HG03460 (cell line): ENCODE measurements around the gene STAG1.
"Not testable (repeated sequence)": the region's sequence is repeated elsewhere in the genome, so short reads cannot be mapped to it uniquely, and the experiment has no call there.

Experiments
- ATAC-seq: cut with Tn5 transposase; IDR thresholded peaks from one replicate; pipeline ENCODE4 v1.9.1; 2021; ENCODE audit not compliant: unreplicated experiment

STAG1 gene

DNA sequence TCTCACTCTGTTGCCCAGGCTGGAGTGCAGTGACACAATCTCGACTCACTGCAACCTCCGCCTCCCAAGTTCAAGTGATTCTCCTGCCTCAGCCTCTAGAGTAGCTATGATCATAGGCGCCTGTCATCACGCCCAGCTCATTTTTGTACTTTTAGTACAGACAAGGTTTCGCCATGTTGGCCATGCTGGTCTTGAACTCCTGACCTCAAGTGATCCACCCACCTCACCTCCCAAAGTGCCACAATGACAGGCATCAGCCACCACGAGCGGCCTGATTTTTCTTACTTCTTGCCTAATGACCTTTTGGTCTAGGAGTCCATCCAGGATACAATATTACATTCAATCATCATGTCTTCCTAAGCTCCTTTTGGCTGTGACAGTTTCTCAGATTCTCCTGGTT lies 146.0 kb downstream of the STAG1 start:
- not testable (repeated sequence) for ATAC-seq

DNA sequence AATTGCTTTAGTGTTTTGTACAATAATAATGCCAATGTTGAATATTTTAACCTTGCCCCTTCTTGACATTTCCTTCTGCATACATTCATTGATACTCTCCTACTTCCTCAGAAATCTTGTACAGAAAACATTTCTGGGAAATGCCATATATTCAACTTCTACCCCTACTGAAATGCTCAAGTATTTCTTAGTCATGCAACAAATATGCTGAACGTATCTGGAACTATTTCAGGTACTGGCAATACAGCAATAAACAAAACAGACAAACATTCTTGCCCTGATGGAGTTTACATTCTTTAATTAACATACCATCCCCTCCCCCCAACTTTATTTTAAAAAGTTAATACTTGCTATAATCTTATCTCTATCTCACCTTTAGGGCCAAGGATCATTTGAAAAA lies 147.2 kb downstream of the STAG1 start:
- no peak for ATAC-seq

GRCh38 chr3:136602818-136603217 lies 149.4 kb downstream of the STAG1 start:
- no peak for ATAC-seq

DNA sequence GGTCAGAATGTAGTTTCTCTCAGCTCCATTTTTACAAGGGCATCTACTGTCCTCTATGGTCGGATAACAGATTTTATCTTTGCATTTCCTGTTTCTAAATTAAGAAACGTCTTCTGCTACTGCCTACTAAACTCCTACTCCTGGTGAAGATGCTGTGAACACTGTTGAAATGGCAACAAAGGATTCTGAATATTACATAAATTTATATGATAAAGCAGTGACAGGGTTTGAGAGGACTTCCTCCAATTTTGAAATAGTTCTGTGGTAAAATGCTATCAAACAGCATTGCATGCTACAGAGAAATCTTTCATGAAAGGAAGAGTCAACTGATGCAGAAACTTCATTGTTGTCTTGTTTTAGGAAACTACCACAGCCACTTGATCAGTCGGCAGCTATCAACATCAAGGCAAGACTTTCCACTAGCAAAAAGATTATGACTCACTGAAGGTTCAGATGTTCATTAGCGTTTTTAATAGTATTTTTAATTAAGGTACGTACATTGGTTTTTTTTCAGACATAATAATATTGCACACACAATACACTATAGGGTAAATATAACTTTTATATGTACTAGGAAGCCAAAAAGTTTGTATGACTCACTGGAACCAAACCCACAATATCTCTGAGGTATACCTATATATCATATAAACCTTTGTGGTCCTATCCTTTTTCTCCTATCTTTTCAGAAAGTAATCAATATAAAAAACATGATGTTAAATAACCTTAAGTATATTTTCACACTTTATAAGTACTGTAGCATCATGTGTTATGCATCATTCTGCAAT lies 156.1 kb downstream of the STAG1 start:
- no peak for ATAC-seq

DNA sequence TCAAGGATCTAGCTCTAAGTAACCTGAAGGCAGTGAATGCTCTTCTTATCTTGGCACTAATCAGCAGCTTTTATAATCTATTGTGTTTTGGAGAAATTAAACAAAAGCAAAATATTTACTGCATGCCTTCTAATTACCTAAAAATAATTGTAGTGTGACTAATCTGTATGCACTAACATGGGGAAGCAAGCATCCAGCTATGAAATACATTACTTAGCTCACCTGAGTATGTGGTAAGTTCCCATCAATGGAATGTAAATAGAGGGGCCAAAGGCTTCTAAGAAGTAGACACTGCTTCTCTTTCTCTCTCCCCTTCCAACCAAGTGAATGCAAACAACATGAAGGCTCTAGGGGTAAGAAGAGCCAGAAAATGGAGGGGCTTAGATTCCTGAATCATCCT lies 165.6 kb downstream of the STAG1 start:
- ATAC-seq, result no peak

- ATAC-seq, result no peak
Observed at GRCh38 chr3:136584728-136585127, 167.4 kb downstream of the STAG1 start.

DNA sequence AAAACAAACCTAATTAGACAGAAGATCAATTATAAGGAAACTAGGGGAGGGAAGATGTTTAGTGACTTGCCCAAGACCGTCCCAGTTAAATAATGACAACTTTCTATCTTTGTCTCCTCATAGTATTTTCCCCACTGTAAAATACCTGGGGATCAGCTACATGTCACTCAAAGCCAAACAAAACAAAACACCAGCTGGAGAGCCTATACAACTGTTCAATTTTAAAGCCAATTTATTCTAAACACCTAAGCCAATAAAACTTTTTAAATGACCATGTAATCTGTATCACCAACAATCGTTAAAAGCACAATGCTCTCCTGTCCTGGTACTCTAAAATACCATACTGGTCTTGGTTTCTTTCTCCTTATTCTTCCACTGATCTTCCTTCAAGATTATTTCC lies 168.4 kb downstream of the STAG1 start:
- ATAC-seq, result no peak

DNA sequence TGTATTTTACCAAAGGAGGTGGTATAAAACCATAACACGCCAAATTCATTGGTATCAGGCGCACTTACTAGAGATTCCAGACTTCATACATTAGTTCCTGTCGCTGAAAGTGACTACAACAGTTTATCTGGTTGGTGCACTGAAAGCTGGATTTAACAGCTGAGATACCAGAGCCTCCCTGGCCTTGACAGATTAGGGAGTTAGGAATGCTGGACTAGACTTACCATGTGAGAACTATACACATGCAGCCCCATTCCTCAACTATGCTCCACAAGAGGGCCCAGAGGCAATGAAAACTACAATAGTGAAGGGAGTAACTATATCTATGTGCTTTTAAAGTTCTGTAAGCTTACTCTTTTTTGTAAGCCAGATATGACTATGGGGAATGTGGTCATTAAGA lies 174.4 kb downstream of the STAG1 start:
- no peak for ATAC-seq

GRCh38 chr3:136576279-136577009 lies 175.7 kb downstream of the STAG1 start:
- no peak for ATAC-seq

- ATAC-seq, result no peak
Observed at GRCh38 chr3:136567599-136568188, 184.5 kb downstream of the STAG1 start.

DNA sequence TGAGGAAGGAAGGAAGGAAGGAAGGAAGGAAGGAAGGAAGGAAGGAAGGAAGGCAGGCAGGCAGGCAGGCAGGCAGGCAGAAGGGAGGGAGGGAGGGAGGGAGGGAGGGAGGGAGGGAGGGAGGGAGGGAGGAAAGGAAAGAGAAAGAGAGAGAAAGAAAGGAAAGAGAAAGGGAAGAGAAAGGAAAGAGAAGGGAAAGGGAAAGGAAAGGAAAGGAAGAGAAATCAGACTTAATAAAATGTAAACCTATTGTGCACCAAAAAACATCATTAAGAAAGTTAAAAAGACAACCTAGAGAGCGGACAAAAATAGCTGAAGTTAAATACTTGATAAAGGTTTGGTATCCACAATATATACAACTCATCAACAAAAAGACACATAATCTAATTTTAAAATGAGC lies 187.2 kb downstream of the STAG1 start:
- ATAC-seq, result not testable (repeated sequence)

DNA sequence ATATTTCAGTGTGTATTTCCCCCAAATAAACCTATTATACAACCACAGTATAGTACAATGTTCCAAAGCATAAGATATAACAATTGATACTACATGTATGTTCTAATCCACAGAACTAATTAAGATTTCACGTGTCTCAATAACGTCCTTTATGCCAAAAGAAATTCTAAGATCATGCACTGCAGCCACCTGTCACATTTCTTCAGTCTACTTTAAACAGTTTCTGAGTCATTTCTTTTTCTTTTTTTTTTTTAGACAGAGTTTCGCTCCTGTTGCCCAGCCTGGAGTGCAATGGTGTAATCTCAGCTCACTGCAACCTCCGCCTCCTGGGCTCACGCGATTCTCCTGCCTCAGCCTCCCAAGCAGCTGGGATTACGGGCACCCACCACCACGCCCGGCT lies 190.2 kb downstream of the STAG1 start:
- no peak for ATAC-seq

- ATAC-seq, result no peak
Observed at GRCh38 chr3:136559896-136560295, 192.3 kb downstream of the STAG1 start.

- not testable (repeated sequence) for ATAC-seq
Observed at GRCh38 chr3:136549461-136549860, 202.7 kb downstream of the STAG1 start.

- no peak for ATAC-seq
Observed at GRCh38 chr3:136547293-136547692, 204.9 kb downstream of the STAG1 start.

GRCh38 chr3:136546720-136547119 lies 205.5 kb downstream of the STAG1 start:
- ATAC-seq, result no peak

DNA sequence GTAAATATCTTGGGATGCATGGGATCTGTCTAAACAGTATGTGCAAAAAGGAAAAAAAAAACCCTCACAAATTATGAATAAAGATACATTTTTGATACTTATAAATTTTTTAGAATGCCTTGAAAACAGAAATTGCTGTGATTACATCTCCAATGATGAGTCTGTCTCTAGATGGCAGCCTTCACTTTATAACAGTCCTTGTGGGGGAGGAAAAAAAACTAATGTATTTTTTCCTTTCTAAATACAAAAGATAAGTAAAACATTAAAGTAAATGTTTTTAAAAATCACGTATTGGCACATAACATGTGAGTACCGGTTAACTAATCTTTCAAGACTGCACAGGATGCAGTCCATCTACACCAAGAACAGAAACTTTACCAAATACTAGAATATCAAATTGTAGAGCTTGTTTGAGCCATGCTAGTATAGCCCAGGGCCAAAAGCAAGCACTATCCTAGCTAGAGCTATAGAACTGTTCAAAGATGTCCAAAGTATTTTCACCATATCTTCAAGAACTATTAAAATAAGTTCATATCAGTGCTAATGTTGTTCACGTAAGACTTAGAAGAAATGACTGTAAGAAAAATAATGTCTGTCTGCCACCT lies 206.4 kb downstream of the STAG1 start:
- ATAC-seq, result no peak

DNA sequence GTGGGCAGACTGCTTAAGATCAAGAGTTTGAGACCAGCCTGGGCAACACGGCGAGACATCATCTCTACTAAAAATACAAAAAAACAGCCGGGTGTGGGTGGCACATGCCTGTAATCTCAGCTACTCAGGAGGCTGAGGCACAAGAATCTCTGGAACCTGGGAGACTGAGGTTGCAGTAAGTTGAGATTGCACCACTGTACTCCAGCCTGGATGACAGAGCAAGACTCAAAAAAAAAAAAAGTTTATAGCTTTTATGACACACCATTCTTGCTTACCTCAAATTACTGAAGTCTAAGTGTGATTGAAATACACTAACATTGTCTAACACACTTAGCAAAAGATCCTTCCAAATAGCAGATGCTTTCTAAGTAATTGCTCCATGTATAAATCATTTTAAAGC lies 207.6 kb downstream of the STAG1 start:
- no peak for ATAC-seq

DNA sequence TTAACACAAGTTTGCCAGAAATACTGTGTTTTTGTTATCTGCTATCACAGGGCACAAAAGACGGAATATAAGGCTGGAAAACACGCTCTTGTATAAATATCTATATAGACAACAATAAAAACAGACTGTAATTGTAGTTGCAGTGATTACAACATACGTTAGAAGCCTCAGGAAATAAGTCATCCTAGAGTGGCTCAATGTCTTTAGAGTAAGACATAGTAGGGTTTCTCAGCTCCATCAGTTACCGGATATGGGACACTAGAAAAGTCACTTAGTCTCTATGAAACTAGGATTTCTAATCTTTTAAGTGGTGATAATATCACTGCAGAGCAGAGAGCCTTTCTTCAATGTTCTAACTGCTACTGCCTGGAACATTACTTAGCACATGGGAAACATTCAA lies 208.8 kb downstream of the STAG1 start:
- ATAC-seq, result no peak

- no peak for ATAC-seq
Observed at GRCh38 chr3:136535906-136536305, 216.3 kb downstream of the STAG1 start.

DNA sequence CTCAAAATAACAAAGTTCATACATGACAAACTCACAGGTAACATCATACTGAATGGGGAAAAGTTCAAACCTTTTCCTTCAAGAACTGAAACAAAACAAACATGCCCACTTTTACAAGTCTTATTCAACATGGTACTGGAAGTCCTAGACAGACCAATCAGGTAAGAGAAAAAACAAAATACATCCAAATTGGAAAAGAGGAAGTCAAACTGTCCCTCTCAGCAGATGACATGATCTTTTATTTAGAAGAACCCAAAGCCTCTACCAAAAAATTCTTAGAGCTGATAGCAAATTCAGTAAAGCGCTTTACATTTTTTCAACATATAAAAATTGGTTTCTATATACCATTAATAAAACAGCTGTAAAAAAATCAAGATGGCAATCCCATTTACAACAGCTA lies 219.4 kb downstream of the STAG1 start:
- ATAC-seq, result no peak

- ATAC-seq, result no peak
Observed at GRCh38 chr3:136518102-136518501, 234.1 kb downstream of the STAG1 start.
